Loucy (cell line): ENCODE data around the gene ARHGAP42.

ENCODE experiments used
- H2AFZ ChIP-seq: fragments of 200-600 bp; sonication (generic); 2 replicates; pipeline ENCODE4 v1.6.0; 2016; ENCODE audit warnings: antibody characterized with exemption, mild to moderate bottlenecking, low read length, moderate library complexity
- H3F3A ChIP-seq: fragments of 200-600 bp; 2 replicates; pipeline ENCODE4 v1.6.0; 2016; ENCODE audit warnings: antibody characterized with exemption, low read depth, mild to moderate bottlenecking
- H3K27me3 ChIP-seq: fragments of 200-600 bp; sonication (generic); 2 replicates; pipeline ENCODE4 v1.6.1; 2014; ENCODE audit warnings: low read length, mild to moderate bottlenecking; ENCODE audit not compliant: insufficient read depth, poor library complexity, severe bottlenecking
- H3K36me3 ChIP-seq: fragments of 200-600 bp; sonication (generic); 2 replicates; pipeline ENCODE4 v1.6.1; 2016; ENCODE audit warnings: low read length; ENCODE audit not compliant: insufficient read depth
- H3K4me1 ChIP-seq: fragments of 200-600 bp; sonication (generic); 2 replicates; pipeline ENCODE4 v1.5.1; 2014; ENCODE audit warnings: low read length, mild to moderate bottlenecking; ENCODE audit not compliant: insufficient read depth, poor library complexity, severe bottlenecking
- H3K4me2 ChIP-seq: fragments of 200-600 bp; sonication (generic); 2 replicates; pipeline ENCODE4 v1.6.0; 2014; ENCODE audit warnings: antibody characterized with exemption, low read length, low read depth, mild to moderate bottlenecking; ENCODE audit not compliant: poor library complexity, severe bottlenecking
- H3K4me3 ChIP-seq: fragments of 200-600 bp; sonication (generic); 2 replicates; pipeline ENCODE4 v1.5.1; 2014; ENCODE audit warnings: low read length, mild to moderate bottlenecking, mixed read lengths; ENCODE audit not compliant: poor library complexity, severe bottlenecking
- H3K79me2 ChIP-seq: fragments of 200-600 bp; sonication (generic); 2 replicates; pipeline ENCODE4 v1.6.1; 2014; ENCODE audit warnings: low read length; ENCODE audit not compliant: insufficient read depth
- H3K9ac ChIP-seq: fragments of 200-600 bp; sonication (generic); 2 replicates; pipeline ENCODE4 v1.6.0; 2014; ENCODE audit warnings: mild to moderate bottlenecking, low read depth, low read length, moderate library complexity; ENCODE audit not compliant: poor library complexity, severe bottlenecking
- H3K9me2 ChIP-seq: fragments of 200-600 bp; sonication (generic); replicated peaks from 2 replicates; pipeline ENCODE4 v1.6.1; 2016; ENCODE audit warnings: low read depth, low read length, mixed read lengths
- H3K9me3 ChIP-seq: fragments of 200-600 bp; sonication (generic); 2 replicates; pipeline ENCODE4 v1.6.1; 2014; ENCODE audit warnings: mild to moderate bottlenecking, antibody characterized with exemption, low read length, low read depth; ENCODE audit not compliant: insufficient read depth
- H4K20me1 ChIP-seq: fragments of 200-600 bp; sonication (generic); 2 replicates; pipeline ENCODE4 v1.6.0; 2014; ENCODE audit warnings: antibody characterized with exemption, low read length, mild to moderate bottlenecking; ENCODE audit not compliant: insufficient read depth, poor library complexity, severe bottlenecking
- CTCF ChIP-seq: fragments of 200-600 bp; sonication (generic); conservative IDR thresholded peaks from 2 replicates; pipeline ENCODE4 v1.5.1; 2014; ENCODE audit warnings: mild to moderate bottlenecking, antibody characterized with exemption, low read length
- EZH2phosphoT487 ChIP-seq: fragments of 200-600 bp; IDR thresholded peaks from 2 replicates; pipeline ENCODE4 v1.6.1; 2018; ENCODE audit warnings: antibody characterized with exemption, mild to moderate bottlenecking, moderate library complexity, borderline replicate concordance

ARHGAP42 gene

GRCh38 chr11:101019870-101020269 lies 332.8 kb downstream of the ARHGAP42 start:
- Histone ChIP-seq H3K79me2 (no peaks in the 10 kb centered on the region), H3K9me2 (no peaks in the 10 kb centered on the region), H3K36me3 (no peaks in the 10 kb centered on the region), H3K4me1 (no peaks in the 10 kb centered on the region), H3K4me3 (no peak overlapping the region), H3K27me3 (no peaks in the 10 kb centered on the region), H4K20me1 (no peaks in the 10 kb centered on the region), H3K9ac (no peak overlapping the region), H3F3A (no peaks in the 10 kb centered on the region), H3K4me2 (no peak overlapping the region), H3K9me3 (no peaks in the 10 kb centered on the region), H2AFZ (no peak overlapping the region)
- no peak for TF ChIP-seq CTCF
- TF ChIP-seq EZH2phosphoT487: no peak

GRCh38 chr11:101022256-101022655 lies 335.2 kb downstream of the ARHGAP42 start:
- Histone ChIP-seq H2AFZ (no peak overlapping the region), H3F3A (no peaks in the 10 kb centered on the region), H4K20me1 (no peaks in the 10 kb centered on the region), H3K4me3 (no peak overlapping the region), H3K9me2 (no peaks in the 10 kb centered on the region), H3K79me2 (no peaks in the 10 kb centered on the region), H3K4me1 (no peaks in the 10 kb centered on the region), H3K4me2 (no peak overlapping the region), H3K27me3 (no peaks in the 10 kb centered on the region), H3K36me3 (no peaks in the 10 kb centered on the region), H3K9me3 (no peaks in the 10 kb centered on the region), H3K9ac (no peak overlapping the region)
- TF ChIP-seq CTCF (no peak), EZH2phosphoT487 (no peak)

- no peaks in the 10 kb centered on the region for H3K9me3 ChIP-seq
- no peaks in the 10 kb centered on the region for H3F3A ChIP-seq
- no peak overlapping the region for H3K4me3 ChIP-seq
- no peaks in the 10 kb centered on the region for H3K4me1 ChIP-seq
- TF ChIP-seq CTCF (no peak), EZH2phosphoT487 (no peak)
- H3K4me2 ChIP-seq: no peak overlapping the region
- H2AFZ ChIP-seq: no peak overlapping the region
- no peaks in the 10 kb centered on the region for H3K36me3 ChIP-seq
- H3K79me2 ChIP-seq: no peaks in the 10 kb centered on the region
- no peaks in the 10 kb centered on the region for H4K20me1 ChIP-seq
- no peaks in the 10 kb centered on the region for H3K27me3 ChIP-seq
- 0 out of 2 replicates have a peak, but pooled peaks cover 4% of the 10 kb centered on the region for H3K9me2 ChIP-seq
- H3K9ac ChIP-seq: no peak overlapping the region
These were observed 341.6 kb downstream of the ARHGAP42 start for GRCh38 chr11:101028644-101029043.
